G401.6 (cell line): ENCODE results near the gene NSD2.
"Not testable (repeated sequence)": the region's sequence is repeated elsewhere in the genome, so short reads cannot be mapped to it uniquely, and the experiment has no call there.

ENCODE experiments used
- FAIRE-seq: peaks from 2 replicates; lab custom pipeline; 2012; peaks lifted over from hg19 to GRCh38; lab: Jason Lieb, UNC

The NSD2 gene

GRCh38 chr4:1899149-1900086 is 28.2 kb downstream of the NSD2 start:
- no peak for FAIRE-seq

- FAIRE-seq = no peak
These were observed 28.9 kb downstream of the NSD2 start for GRCh38 chr4:1900087-1900433.

- FAIRE-seq = no peak
These were observed 29.4 kb downstream of the NSD2 start for GRCh38 chr4:1900624-1901023.

- FAIRE-seq = no peak
These were observed 29.9 kb downstream of the NSD2 start for GRCh38 chr4:1901127-1901526.

- FAIRE-seq = no peak
These were observed 31.1 kb downstream of the NSD2 start for GRCh38 chr4:1902243-1902642.

GRCh38 chr4:1903035-1903434 is 31.8 kb downstream of the NSD2 start:
- no peak for FAIRE-seq

GRCh38 chr4:1904042-1904441 is 32.8 kb downstream of the NSD2 start:
- FAIRE-seq = no peak

- FAIRE-seq = no peak
These were observed 36.8 kb downstream of the NSD2 start for GRCh38 chr4:1907848-1908525.

- FAIRE-seq = not testable (repeated sequence)
These were observed 38.5 kb downstream of the NSD2 start for GRCh38 chr4:1909696-1910095.

GRCh38 chr4:1910643-1911042 is 39.5 kb downstream of the NSD2 start:
- FAIRE-seq = peak; percentile 91

- FAIRE-seq = not testable (repeated sequence)
These were observed 40.1 kb downstream of the NSD2 start for GRCh38 chr4:1911316-1911715.

GRCh38 chr4:1922821-1923220 is 51.6 kb downstream of the NSD2 start:
- FAIRE-seq = no peak

- no peak for FAIRE-seq
These were observed 56.5 kb downstream of the NSD2 start for GRCh38 chr4:1927675-1928074.

GRCh38 chr4:1928356-1929239 is 57.4 kb downstream of the NSD2 start:
- no peak for FAIRE-seq

- no peak for FAIRE-seq
These were observed 61.5 kb downstream of the NSD2 start for GRCh38 chr4:1932736-1933135.

GRCh38 chr4:1933700-1934099 is 62.5 kb downstream of the NSD2 start:
- FAIRE-seq = peak; percentile 31

GRCh38 chr4:1937550-1937949 is 66.4 kb downstream of the NSD2 start:
- no peak for FAIRE-seq

GRCh38 chr4:1938027-1938426 is 66.8 kb downstream of the NSD2 start:
- peak; percentile 53 for FAIRE-seq

- no peak for FAIRE-seq
These were observed 68.7 kb downstream of the NSD2 start for GRCh38 chr4:1939664-1940509.

- no peak for FAIRE-seq
These were observed 69.4 kb downstream of the NSD2 start for GRCh38 chr4:1940566-1940965.

- no peak for FAIRE-seq
These were observed 72.7 kb downstream of the NSD2 start for GRCh38 chr4:1943928-1944327.
